Measurements from ENCODE around the gene ZNF358. TPM values are rescaled to one million over a fixed set of nuclear protein-coding genes. Genes with fewer than 3 reads are reported as not detected.

The ZNF358 gene
- total and polyA plus RNA-seq, 2 of the 13 experiments (the other 11 are each of a cell fraction or from before 2014, with no cell fraction given): 9.1 to 37.0 TPM

GRCh38 chr19:7505682-7506384 is 10.1 kb upstream of the ZNF358 start (continued):
- TF ChIP-seq ZNF646 (CRISPR knock-in tag; IDR thresholded peaks at IDR 0.05) (no peak), HNRNPL (IDR thresholded peaks at IDR 0.05; ENCODE audit: low read depth, low read length) (no peak), SALL2 (CRISPR knock-in tag; IDR thresholded peaks at IDR 0.05) (no peak), SP1 (IDR thresholded peaks at IDR 0.05) (no peak), SP1 (CRISPR knock-in tag; IDR thresholded peaks at IDR 0.05) (no peak), PATZ1 (CRISPR knock-in tag; IDR thresholded peaks at IDR 0.05) (0 out of 2 replicates have a peak, but pooled peaks have one; percentile 21), GLI4 (CRISPR knock-in tag; IDR thresholded peaks at IDR 0.05; ENCODE audit: borderline replicate concordance) (no peak), ZNF749 (CRISPR knock-in tag; IDR thresholded peaks at IDR 0.05; ENCODE audit: borderline replicate concordance) (no peak), HNRNPLL (IDR thresholded peaks at IDR 0.05; ENCODE audit: low read depth, low read length, poor library complexity, severe bottlenecking) (no peak), ARID4A (CRISPR knock-in tag; IDR thresholded peaks at IDR 0.05; ENCODE audit: borderline replicate concordance) (peak; percentile 44; the same call in 1 of the 2 replicates), ZNF724P (CRISPR knock-in tag; IDR thresholded peaks at IDR 0.05; ENCODE audit: borderline replicate concordance) (no peak), ZNF788 (CRISPR knock-in tag; IDR thresholded peaks at IDR 0.05; ENCODE audit: borderline replicate concordance) (no peak), HOMEZ (CRISPR knock-in tag; IDR thresholded peaks at IDR 0.05; ENCODE audit: low read depth) (no peak), RNF2 (conservative IDR thresholded peaks at IDR 0.05; ENCODE audit: low read depth) (no peak)

All from HepG2 (cell line).